Fibroblast of mammary gland (primary cell): Measurements from ENCODE around the gene TENM4.

ENCODE experiments used
- DNase-seq: peaks from one replicate; pipeline ENCODE4 v3.0.0-alpha.2; 2010; ENCODE audit warnings: low read depth
- H3K4me3 ChIP-seq: 2 replicates; pipeline ENCODE4 v1.5.1; 2011; ENCODE audit warnings: low read depth, mild to moderate bottlenecking, low read length, moderate library complexity; ENCODE audit not compliant: control insufficient read depth
- TF ChIP-seq, protein P1 (sequence below): conservative IDR thresholded peaks from 2 replicates; pipeline ENCODE4 v1.5.1; 2011; ENCODE audit warnings: low read depth, low read length, inconsistent platforms; ENCODE audit not compliant: control insufficient read depth, insufficient read depth

The TENM4 gene

DNA sequence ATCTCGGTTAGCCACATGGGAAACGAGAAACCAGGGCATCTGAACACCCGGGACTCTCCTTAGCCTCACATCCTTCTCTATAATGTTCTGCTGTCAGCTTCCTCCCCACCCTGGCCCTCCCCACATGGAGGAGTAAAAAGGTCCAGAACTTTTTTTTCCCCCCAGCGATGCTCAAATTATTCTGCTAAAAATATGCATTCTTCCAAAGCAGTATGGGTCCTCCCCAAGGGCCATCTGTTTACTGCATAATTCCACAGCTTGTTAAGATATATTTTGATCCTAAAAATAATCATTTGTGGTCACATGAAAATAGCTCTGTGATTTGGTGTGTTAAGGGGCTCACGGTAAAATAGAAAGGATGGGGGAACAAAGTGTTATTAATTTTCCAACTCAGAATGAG lies 584.6 kb downstream of the TENM4 start:
- H3K4me3 ChIP-seq: no peak overlapping the region
- TF ChIP-seq, protein P1, sequence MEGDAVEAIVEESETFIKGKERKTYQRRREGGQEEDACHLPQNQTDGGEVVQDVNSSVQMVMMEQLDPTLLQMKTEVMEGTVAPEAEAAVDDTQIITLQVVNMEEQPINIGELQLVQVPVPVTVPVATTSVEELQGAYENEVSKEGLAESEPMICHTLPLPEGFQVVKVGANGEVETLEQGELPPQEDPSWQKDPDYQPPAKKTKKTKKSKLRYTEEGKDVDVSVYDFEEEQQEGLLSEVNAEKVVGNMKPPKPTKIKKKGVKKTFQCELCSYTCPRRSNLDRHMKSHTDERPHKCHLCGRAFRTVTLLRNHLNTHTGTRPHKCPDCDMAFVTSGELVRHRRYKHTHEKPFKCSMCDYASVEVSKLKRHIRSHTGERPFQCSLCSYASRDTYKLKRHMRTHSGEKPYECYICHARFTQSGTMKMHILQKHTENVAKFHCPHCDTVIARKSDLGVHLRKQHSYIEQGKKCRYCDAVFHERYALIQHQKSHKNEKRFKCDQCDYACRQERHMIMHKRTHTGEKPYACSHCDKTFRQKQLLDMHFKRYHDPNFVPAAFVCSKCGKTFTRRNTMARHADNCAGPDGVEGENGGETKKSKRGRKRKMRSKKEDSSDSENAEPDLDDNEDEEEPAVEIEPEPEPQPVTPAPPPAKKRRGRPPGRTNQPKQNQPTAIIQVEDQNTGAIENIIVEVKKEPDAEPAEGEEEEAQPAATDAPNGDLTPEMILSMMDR: no peak
- no peak for DNase-seq

DNA sequence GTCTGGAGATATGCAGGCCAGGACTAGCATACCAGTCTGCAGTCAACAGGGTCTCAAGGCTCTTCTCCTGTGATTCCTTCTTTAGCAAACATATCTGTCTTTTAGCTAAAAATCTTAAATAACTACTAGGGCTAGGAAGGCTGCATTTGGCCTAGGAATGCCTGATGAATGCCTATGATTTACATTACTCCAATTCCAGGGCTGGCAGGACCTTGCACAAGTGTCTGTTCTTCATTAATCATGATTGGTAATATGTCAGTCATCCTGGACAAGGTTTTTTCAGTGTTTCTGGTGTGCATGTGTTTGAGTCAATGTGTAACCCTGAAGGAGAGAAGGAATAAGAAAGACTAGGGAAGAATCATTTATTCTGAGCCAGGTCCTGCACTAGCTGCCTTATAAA lies 585.7 kb downstream of the TENM4 start:
- no peak for DNase-seq
- TF ChIP-seq, protein P1: no peak
- no peak overlapping the region for H3K4me3 ChIP-seq

DNA sequence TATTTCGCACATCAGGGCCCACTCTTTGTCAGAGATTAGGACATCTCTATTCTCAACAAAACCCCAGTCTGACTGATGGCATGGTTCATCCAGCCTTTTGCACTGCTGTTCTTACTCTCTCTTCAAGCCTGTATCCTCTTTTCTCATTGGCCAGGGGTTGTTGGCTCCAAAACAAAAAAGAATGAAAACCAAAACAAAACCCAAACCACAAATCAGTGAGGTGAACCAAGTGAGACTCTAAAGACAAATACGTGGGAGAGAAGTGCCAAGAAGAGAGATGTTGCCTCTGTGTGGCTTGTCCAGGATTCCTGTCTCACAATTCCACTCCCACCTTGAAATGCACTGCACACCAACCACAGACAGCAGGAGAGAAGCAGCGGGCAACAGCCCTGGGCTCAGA lies 587.3 kb downstream of the TENM4 start:
- TF ChIP-seq, protein P1: no peak
- no peak overlapping the region for H3K4me3 ChIP-seq
- DNase-seq: no peak

DNA sequence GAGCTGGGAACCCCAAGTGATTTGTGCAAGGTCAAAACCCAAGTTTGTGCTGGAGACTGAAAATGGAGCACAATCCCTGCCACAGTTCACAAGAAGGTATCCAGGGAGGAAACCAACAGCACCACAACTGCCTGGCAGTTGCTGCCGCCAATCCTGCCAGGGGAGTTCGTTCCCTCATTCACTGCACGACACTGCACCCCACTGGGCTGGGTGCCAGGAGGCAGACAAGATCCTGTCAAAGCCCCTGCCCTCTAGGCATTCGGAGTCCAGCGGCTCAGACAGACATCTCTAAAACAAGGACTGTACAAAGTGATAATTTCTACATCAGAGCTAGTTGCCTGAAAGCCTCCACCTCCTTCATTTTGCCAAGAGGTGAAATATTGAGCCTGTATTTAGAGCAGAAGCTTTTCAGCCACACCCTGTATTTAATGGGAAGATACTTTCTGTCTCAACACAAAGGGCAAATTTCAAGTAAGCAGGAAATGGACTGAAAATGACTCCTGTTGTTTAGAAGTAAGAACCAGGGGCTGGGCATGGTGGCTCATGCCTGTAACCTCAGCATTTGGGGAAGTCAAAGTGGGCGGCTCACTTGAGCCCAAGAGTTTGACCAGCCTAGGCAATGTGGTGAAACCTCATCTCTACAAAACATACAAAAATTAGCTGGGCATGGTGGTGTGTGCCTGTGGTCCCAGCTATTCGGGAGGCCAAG lies 588.8 kb downstream of the TENM4 start:
- no peak for DNase-seq
- TF ChIP-seq, protein P1: no peak
- H3K4me3 ChIP-seq: no peak overlapping the region

DNA sequence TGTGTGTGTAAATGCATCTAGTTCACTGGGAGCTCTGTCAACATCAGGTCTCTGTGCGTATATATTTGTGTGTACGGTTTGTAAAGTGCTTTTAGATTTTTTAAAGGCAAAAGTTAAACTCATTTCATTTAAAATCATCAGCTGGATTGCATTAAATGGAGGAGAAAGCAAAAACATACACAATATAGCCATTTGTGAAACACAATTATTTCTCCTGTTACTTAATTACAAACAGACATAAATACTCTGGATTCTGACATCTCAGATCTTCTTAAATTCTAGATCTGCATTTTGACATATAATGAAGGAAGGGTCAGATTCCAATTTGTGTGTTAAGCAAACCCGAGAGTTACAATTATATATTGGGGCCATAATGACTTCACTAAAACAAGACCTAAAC lies 590.8 kb downstream of the TENM4 start:
- TF ChIP-seq, protein P1: no peak
- no peak for DNase-seq
- H3K4me3 ChIP-seq: no peak overlapping the region

DNA sequence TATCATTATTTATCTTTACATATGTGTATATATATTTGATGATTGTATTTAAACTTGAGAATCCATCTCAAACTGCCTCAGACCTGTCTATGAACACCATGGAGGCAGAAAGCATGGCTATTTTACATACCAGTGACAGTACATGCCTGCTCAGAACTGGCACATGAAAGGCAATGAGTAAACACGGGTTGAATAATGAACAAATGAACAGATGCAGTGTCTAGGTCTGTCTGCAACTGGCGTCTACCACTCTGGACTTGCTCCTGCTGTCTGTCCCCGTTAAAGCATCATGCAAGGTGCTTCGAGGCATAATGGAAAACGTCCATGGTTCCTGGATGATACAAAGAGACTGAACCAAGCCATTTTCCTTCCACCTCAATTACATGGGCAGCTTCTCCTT lies 594.6 kb downstream of the TENM4 start:
- H3K4me3 ChIP-seq: no peak overlapping the region
- no peak for DNase-seq
- TF ChIP-seq, protein P1: no peak

DNA sequence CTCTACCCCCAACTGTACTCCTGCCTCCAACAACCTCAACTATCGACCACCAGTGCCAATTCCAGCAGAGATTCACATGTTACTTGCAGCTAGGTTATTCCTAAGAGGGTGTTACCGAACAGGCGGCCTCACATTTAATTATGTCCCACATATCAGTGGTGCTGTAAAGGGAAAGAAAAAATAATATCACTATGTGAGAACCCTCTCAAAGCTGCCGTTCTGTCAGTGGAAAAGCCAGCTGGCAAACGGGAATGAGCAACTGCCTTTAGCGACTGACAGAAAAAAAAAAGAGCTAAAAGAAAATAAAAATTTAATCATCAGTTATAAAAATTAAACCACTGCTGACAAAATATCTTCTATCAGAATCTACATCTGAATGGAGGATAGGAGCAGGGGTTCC lies 595.3 kb downstream of the TENM4 start:
- no peak overlapping the region for H3K4me3 ChIP-seq
- DNase-seq: no peak
- TF ChIP-seq, protein P1: no peak
